GM23338 (cell line): ENCODE results near the gene CYP4F2. TPM values are rescaled to one million over a fixed set of nuclear protein-coding genes. Genes with fewer than 3 reads are reported as not detected.
"Not testable (repeated sequence)": the region's sequence is repeated elsewhere in the genome, so short reads cannot be mapped to it uniquely, and the experiment has no call there.

Experiments
- ATAC-seq: fragments of 200-7000 bp; cut with Tn5 transposase; 3 replicates; pipeline ENCODE4 v1.9.1; 2020
- DNase-seq: peaks from one replicate; pipeline ENCODE4 v3.0.0-alpha.2; 2015; ENCODE audit warnings: low spot score
- H2AFZ ChIP-seq: fragments of 200-600 bp; sonication (generic); 2 replicates; pipeline ENCODE4 v1.8.0; 2016; ENCODE audit warnings: antibody characterized with exemption, mild to moderate bottlenecking, moderate library complexity
- H3F3A ChIP-seq: fragments of 200-600 bp; sonication (generic); replicated peaks from 2 replicates; pipeline ENCODE4 v1.8.0; 2017; ENCODE audit warnings: antibody characterized with exemption, mixed run types, low read depth
- H3K27ac ChIP-seq: fragments of 200-600 bp; sonication (generic); 2 replicates; pipeline ENCODE4 v1.6.1; 2016; ENCODE audit warnings: low read depth
- H3K27me3 ChIP-seq: fragments of 200-600 bp; sonication (generic); 2 replicates; pipeline ENCODE4 v1.8.0; 2016; ENCODE audit warnings: mild to moderate bottlenecking, mixed run types, moderate library complexity; ENCODE audit not compliant: insufficient read depth
- H3K36me3 ChIP-seq: fragments of 200-600 bp; sonication (generic); 2 replicates; pipeline ENCODE4 v1.8.0; 2016; ENCODE audit warnings: mild to moderate bottlenecking; ENCODE audit not compliant: insufficient read depth
- H3K4me1 ChIP-seq: fragments of 200-600 bp; sonication (generic); 2 replicates; pipeline ENCODE4 v1.8.0; 2016; ENCODE audit warnings: mild to moderate bottlenecking, moderate library complexity; ENCODE audit not compliant: insufficient read depth
- H3K4me2 ChIP-seq: fragments of 200-600 bp; sonication (generic); 2 replicates; pipeline ENCODE4 v1.7.1; 2017; ENCODE audit warnings: mixed run types
- H3K4me3 ChIP-seq: fragments of 200-600 bp; sonication (generic); 2 replicates; pipeline ENCODE4 v1.6.1; 2016; ENCODE audit warnings: mixed run types
- H3K79me2 ChIP-seq: fragments of 200-600 bp; sonication (generic); replicated peaks from 2 replicates; pipeline ENCODE4 v1.8.0; 2017; ENCODE audit warnings: mild to moderate bottlenecking; ENCODE audit not compliant: insufficient read depth
- H3K9me2 ChIP-seq: fragments of 200-600 bp; sonication (generic); 2 replicates; pipeline ENCODE4 v1.8.0; 2017; ENCODE audit not compliant: insufficient read depth
- H4K20me1 ChIP-seq: fragments of 200-600 bp; sonication (generic); replicated peaks from 2 replicates; pipeline ENCODE4 v1.8.0; 2017; ENCODE audit warnings: mild to moderate bottlenecking; ENCODE audit not compliant: insufficient read depth
- H3K27ac Mint-ChIP-seq: 2 replicates; pipeline ENCODE4 v1.8.0; 2020; ENCODE audit warnings: inconsistent platforms, mild to moderate bottlenecking, moderate library complexity, mixed read lengths
- H3K27me3 Mint-ChIP-seq: 3 replicates; pipeline ENCODE4 v1.8.0; 2022; ENCODE audit warnings: low read depth, mild to moderate bottlenecking, moderate library complexity, mixed read lengths, inconsistent platforms; ENCODE audit not compliant: insufficient read depth, poor library complexity
- H3K36me3 Mint-ChIP-seq: 3 replicates; pipeline ENCODE4 v1.8.0; 2021; ENCODE audit warnings: low read depth, mild to moderate bottlenecking, inconsistent platforms, moderate library complexity, mixed read lengths
- H3K4me1 Mint-ChIP-seq: 3 replicates; pipeline ENCODE4 v1.8.0; 2020; ENCODE audit warnings: mild to moderate bottlenecking, inconsistent platforms, mixed read lengths
- H3K4me3 Mint-ChIP-seq: 3 replicates; pipeline ENCODE4 v1.8.0; 2021; ENCODE audit warnings: moderate library complexity, mild to moderate bottlenecking, inconsistent platforms, mixed read lengths
- H3K9me3 Mint-ChIP-seq: 3 replicates; pipeline ENCODE4 v1.8.0; 2020; ENCODE audit warnings: moderate library complexity, mild to moderate bottlenecking, inconsistent platforms, mixed read lengths
- ETS1 ChIP-seq: IDR thresholded peaks from 2 replicates; pipeline ENCODE4 v1.6.1; 2016; ENCODE audit warnings: antibody characterized with exemption
- JUNB ChIP-seq: IDR thresholded peaks from one replicate; pipeline ENCODE4 v1.6.1; 2016; ENCODE audit warnings: antibody characterized with exemption; ENCODE audit not compliant: unreplicated experiment
- POLR2AphosphoS5 ChIP-seq: IDR thresholded peaks from 2 replicates; pipeline ENCODE4 v1.6.1; 2016; ENCODE audit warnings: antibody characterized with exemption, low read depth
- REST ChIP-seq: IDR thresholded peaks from one replicate; pipeline ENCODE4 v1.6.1; 2018; ENCODE audit warnings: antibody characterized with exemption; ENCODE audit not compliant: unreplicated experiment
- STAT1 ChIP-seq: IDR thresholded peaks from one replicate; pipeline ENCODE4 v1.6.1; 2016; ENCODE audit warnings: antibody characterized with exemption; ENCODE audit not compliant: unreplicated experiment
- ZNF114 ChIP-seq: fragments of 250-450 bp; sonication (Bioruptor Pico); IDR thresholded peaks from 2 replicates; pipeline ENCODE4 v1.5.0; 2020; ENCODE audit warnings: mild to moderate bottlenecking, moderate library complexity
- polyA plus RNA-seq: library from polyadenylated mRNA; unstranded; fragments of >200 nt; fragmentation: Nextera tagmentation; extraction: Ambion mirVana; gene quantifications from 2 replicates; pipeline ENCODE4 v1.2.1, GENCODE V29; 2016
- total RNA-seq: library from RNA; depleted of rRNA; stranded (reverse); fragments of >200 nt; shearing (Covaris generic); gene quantifications from 2 replicates; pipeline ENCODE4 v1.2.3, GENCODE V29; 2014
- TF ChIP-seq, protein P1 (sequence below), 2 experiments: fragments of 200-600 bp in 1 of 2; sonication (generic) in 1 of 2; conservative IDR thresholded peaks; 2 replicates each; pipeline versions ENCODE4 v1.5.1 to v1.6.1; 2016 to 2017; ENCODE audit warnings: antibody characterized with exemption in 2 of 2, low read depth in 2 of 2, mild to moderate bottlenecking in 2 of 2, moderate library complexity in 1 of 2
- TF ChIP-seq, protein P2 (sequence below): fragments of 250-450 bp; sonication (Bioruptor Pico); IDR thresholded peaks from 2 replicates; pipeline ENCODE4 v1.5.0; 2020; ENCODE audit warnings: mild to moderate bottlenecking, moderate library complexity

CYP4F2 gene
- total and polyA plus RNA-seq, 2 experiments from 2014 or later, result not detected

- TF ChIP-seq, protein P1, sequence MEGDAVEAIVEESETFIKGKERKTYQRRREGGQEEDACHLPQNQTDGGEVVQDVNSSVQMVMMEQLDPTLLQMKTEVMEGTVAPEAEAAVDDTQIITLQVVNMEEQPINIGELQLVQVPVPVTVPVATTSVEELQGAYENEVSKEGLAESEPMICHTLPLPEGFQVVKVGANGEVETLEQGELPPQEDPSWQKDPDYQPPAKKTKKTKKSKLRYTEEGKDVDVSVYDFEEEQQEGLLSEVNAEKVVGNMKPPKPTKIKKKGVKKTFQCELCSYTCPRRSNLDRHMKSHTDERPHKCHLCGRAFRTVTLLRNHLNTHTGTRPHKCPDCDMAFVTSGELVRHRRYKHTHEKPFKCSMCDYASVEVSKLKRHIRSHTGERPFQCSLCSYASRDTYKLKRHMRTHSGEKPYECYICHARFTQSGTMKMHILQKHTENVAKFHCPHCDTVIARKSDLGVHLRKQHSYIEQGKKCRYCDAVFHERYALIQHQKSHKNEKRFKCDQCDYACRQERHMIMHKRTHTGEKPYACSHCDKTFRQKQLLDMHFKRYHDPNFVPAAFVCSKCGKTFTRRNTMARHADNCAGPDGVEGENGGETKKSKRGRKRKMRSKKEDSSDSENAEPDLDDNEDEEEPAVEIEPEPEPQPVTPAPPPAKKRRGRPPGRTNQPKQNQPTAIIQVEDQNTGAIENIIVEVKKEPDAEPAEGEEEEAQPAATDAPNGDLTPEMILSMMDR (conservative IDR thresholded peaks at IDR 0.05; ENCODE audit: low read depth in 2 of 2), result no peak
- TF ChIP-seq POLR2AphosphoS5, result no peak
- no peak for TF ChIP-seq ETS1
- TF ChIP-seq JUNB, result no peak
Observed at GRCh38 chr19:15891434-15891833, 6.4 kb downstream of the CYP4F2 start (continued).

DNA sequence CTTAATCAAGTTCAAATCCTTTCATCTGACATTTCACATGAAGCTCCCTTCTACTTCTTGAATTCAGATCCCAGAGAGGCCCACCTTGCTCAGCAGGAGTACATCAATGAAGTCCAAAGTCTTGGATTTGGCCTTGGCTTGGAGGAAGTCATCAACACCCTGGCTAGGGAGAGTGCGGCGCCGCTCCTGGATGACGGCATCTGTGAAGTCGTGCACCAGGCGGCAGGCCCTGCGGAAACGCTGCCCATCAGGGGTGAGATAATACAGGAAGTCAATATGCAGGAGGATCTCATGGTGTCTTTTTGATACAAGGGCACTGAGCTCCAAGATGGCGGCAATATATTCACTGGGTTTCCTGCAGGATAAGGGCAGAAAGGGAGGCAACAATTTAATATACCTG, 8.5 kb downstream of the CYP4F2 start:
- H3K9me3 Mint-ChIP-seq, result peaks cover 45% of the 10 kb centered on the region; the same call in 2 of the 3 replicates
- H3K36me3 ChIP-seq, H2AFZ ChIP-seq, H3K36me3 Mint-ChIP-seq, H3F3A ChIP-seq, H3K27ac Mint-ChIP-seq, H3K4me1 Mint-ChIP-seq, H3K9me2 ChIP-seq, H3K4me1 ChIP-seq, H3K4me3 ChIP-seq, H3K79me2 ChIP-seq, ATAC-seq, DNase-seq, H3K4me2 ChIP-seq, H3K27ac ChIP-seq, H3K4me3 Mint-ChIP-seq, H4K20me1 ChIP-seq, H3K27me3 ChIP-seq, H3K27me3 Mint-ChIP-seq: not testable (repeated sequence)

GRCh38 chr19:15885919-15886318, 12.0 kb downstream of the CYP4F2 start:
- Mint-ChIP-seq H3K27me3 (peaks cover 3% of the 10 kb centered on the region), H3K36me3 (peaks cover 7% of the 10 kb centered on the region; the same call in 2 of the 3 replicates), H3K4me3 (no peak overlapping the region), H3K9me3 (peaks cover 44% of the 10 kb centered on the region), H3K4me1 (no peaks in the 10 kb centered on the region), H3K27ac (no peak overlapping the region)
- no peaks in the 10 kb centered on the region for H3K27me3 ChIP-seq
- no peaks in the 10 kb centered on the region for H3F3A ChIP-seq
- H4K20me1 ChIP-seq, result no peaks in the 10 kb centered on the region
- H3K36me3 ChIP-seq, result 0 out of 2 replicates have a peak, but pooled peaks cover under 1% of the 10 kb centered on the region
- TF ChIP-seq STAT1 (no peak), ZNF114 (CRISPR knock-in tag) (no peak), REST (no peak), JUNB (no peak)
- TF ChIP-seq, protein P2, sequence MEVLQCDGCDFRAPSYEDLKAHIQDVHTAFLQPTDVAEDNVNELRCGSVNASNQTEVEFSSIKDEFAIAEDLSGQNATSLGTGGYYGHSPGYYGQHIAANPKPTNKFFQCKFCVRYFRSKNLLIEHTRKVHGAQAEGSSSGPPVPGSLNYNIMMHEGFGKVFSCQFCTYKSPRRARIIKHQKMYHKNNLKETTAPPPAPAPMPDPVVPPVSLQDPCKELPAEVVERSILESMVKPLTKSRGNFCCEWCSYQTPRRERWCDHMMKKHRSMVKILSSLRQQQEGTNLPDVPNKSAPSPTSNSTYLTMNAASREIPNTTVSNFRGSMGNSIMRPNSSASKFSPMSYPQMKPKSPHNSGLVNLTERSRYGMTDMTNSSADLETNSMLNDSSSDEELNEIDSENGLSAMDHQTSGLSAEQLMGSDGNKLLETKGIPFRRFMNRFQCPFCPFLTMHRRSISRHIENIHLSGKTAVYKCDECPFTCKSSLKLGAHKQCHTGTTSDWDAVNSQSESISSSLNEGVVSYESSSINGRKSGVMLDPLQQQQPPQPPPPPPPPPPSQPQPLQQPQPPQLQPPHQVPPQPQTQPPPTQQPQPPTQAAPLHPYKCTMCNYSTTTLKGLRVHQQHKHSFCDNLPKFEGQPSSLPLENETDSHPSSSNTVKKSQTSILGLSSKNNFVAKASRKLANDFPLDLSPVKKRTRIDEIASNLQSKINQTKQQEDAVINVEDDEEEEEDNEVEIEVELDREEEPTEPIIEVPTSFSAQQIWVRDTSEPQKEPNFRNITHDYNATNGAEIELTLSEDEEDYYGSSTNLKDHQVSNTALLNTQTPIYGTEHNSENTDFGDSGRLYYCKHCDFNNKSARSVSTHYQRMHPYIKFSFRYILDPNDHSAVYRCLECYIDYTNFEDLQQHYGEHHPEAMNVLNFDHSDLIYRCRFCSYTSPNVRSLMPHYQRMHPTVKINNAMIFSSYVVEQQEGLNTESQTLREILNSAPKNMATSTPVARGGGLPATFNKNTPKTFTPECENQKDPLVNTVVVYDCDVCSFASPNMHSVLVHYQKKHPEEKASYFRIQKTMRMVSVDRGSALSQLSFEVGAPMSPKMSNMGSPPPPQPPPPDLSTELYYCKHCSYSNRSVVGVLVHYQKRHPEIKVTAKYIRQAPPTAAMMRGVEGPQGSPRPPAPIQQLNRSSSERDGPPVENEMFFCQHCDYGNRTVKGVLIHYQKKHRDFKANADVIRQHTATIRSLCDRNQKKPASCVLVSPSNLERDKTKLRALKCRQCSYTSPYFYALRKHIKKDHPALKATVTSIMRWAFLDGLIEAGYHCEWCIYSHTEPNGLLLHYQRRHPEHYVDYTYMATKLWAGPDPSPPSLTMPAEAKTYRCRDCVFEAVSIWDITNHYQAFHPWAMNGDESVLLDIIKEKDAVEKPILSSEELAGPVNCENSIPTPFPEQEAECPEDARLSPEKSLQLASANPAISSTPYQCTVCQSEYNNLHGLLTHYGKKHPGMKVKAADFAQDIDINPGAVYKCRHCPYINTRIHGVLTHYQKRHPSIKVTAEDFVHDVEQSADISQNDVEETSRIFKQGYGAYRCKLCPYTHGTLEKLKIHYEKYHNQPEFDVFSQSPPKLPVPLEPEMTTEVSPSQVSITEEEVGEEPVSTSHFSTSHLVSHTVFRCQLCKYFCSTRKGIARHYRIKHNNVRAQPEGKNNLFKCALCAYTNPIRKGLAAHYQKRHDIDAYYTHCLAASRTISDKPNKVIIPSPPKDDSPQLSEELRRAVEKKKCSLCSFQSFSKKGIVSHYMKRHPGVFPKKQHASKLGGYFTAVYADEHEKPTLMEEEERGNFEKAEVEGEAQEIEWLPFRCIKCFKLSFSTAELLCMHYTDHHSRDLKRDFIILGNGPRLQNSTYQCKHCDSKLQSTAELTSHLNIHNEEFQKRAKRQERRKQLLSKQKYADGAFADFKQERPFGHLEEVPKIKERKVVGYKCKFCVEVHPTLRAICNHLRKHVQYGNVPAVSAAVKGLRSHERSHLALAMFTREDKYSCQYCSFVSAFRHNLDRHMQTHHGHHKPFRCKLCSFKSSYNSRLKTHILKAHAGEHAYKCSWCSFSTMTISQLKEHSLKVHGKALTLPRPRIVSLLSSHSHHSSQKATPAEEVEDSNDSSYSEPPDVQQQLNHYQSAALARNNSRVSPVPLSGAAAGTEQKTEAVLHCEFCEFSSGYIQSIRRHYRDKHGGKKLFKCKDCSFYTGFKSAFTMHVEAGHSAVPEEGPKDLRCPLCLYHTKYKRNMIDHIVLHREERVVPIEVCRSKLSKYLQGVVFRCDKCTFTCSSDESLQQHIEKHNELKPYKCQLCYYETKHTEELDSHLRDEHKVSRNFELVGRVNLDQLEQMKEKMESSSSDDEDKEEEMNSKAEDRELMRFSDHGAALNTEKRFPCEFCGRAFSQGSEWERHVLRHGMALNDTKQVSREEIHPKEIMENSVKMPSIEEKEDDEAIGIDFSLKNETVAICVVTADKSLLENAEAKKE, result no peak
- ATAC-seq (no peak), DNase-seq (no peak)
- no peak overlapping the region for H3K4me2 ChIP-seq
- no peak overlapping the region for H2AFZ ChIP-seq
- no peaks in the 10 kb centered on the region for H3K79me2 ChIP-seq
- no peaks in the 10 kb centered on the region for H3K4me1 ChIP-seq
- H3K27ac ChIP-seq, result no peak overlapping the region
- no peak overlapping the region for H3K4me3 ChIP-seq
- no peaks in the 10 kb centered on the region for H3K9me2 ChIP-seq
